Heart left ventricle (tissue), 16 donors: ENCODE results near the gene TRPM3. TPM values are rescaled to one million over a fixed set of nuclear protein-coding genes. Genes with fewer than 3 reads are reported as not detected.
A peak's percentile ranks its signal among the peaks of the same experiment; 100 is the strongest.

ENCODE experiments used
- ATAC-seq, 4 donors: fragments of 200-7000 bp; cut with Tn5 transposase; one replicate each; pipeline ENCODE4 v1.9.1; 2020 to 2022; ENCODE audit warnings: moderate library complexity in 4 of 4, mild to moderate bottlenecking in 3 of 4, moderate number of reproducible peaks in 1 of 4
- DNase-seq, 5 donors: peaks; one replicate each; pipeline ENCODE4 v3.0.0-alpha.2; 2020
- H3K27ac ChIP-seq, 12 donors: fragments of 200-600 bp; sonication (generic) in 4 of 12; one replicate each; pipeline versions ENCODE4 v1.5.0 to v1.8.0; 2016 to 2022; ENCODE audit warnings: mild to moderate bottlenecking in 2 of 12
- H3K27me3 ChIP-seq, 9 donors: fragments of 200-600 bp; sonication (generic) in 2 of 9; one replicate each; pipeline versions ENCODE4 v1.5.1 to v1.8.0; 2016 to 2022; ENCODE audit warnings: mild to moderate bottlenecking in 3 of 9
- H3K36me3 ChIP-seq, 9 donors: fragments of 200-600 bp; sonication (generic) in 2 of 9; one replicate each; pipeline versions ENCODE4 v1.5.0 to v1.8.0; 2018 to 2022; ENCODE audit warnings: mild to moderate bottlenecking in 2 of 9
- H3K4me1 ChIP-seq, 12 donors: fragments of 200-600 bp; sonication (generic) in 4 of 12; one replicate each; pipeline versions ENCODE4 v1.5.0 to v1.8.0; 2016 to 2022; ENCODE audit warnings: mild to moderate bottlenecking in 3 of 12
- H3K4me3 ChIP-seq, 12 donors: fragments of 200-600 bp; sonication (generic) in 4 of 12; one replicate each; pipeline versions ENCODE4 v1.5.0 to v1.8.0; 2017 to 2022; ENCODE audit warnings: mild to moderate bottlenecking in 9 of 12, moderate library complexity in 4 of 12
- H3K9me3 ChIP-seq, 12 donors: fragments of 200-600 bp; sonication (generic) in 4 of 12; one replicate each; pipeline versions ENCODE4 v1.5.0 to v1.8.0; 2016 to 2022; ENCODE audit warnings: mild to moderate bottlenecking in 1 of 12
- CTCF ChIP-seq, 12 donors: fragments of 200-600 bp; sonication (generic) in 4 of 12; IDR thresholded peaks; one replicate each; pipeline versions ENCODE4 v1.5.0 to v1.8.0; 2018 to 2022; ENCODE audit warnings: antibody characterized with exemption in 12 of 12, mild to moderate bottlenecking in 5 of 12
- POLR2A ChIP-seq, 2 donors: fragments of 450-650 bp; IDR thresholded peaks; one replicate each; pipeline ENCODE4 v1.6.1; 2017; ENCODE audit warnings: antibody characterized with exemption in 2 of 2, mild to moderate bottlenecking in 2 of 2, moderate library complexity in 2 of 2
- WGBS, 4 donors: extraction: QIAGEN DNeasy Blood & Tissue Kit in 2 of 4; methylation state at CpG; one replicate each; pipeline versions ENCODE4 v1.1.5 to v1.1.7; 2013 to 2018; 5-methylcytosine and 5-hydroxymethylcytosine counted together
- intact Hi-C, 10 donors: fragments of 100-400 bp; cut with DNase I; formaldehyde crosslinking; loops; one replicate each; pipeline versions ENCODE4 v1.11.1 to v1.14.2; 2022
- polyA plus RNA-seq, 2 donors: library from polyadenylated mRNA; stranded (reverse); fragments of 200-250 nt; gene quantifications; one replicate each; pipeline ENCODE4 v1.2.3, GENCODE V29; 2013
- total RNA-seq, 9 donors: library from RNA; depleted of rRNA in 2 of 9; stranded (reverse); fragments of >200 nt in 2 of 9; fragmentation: NEBNext Ultra II Directional in 3 of 9; extraction: Animal tissue kit (Norgen Biotek cat#: 25700) in 3 of 9; gene quantifications; one replicate each; pipeline versions ENCODE4 v1.1.0 to v1.2.4, GENCODE V29; 2016 to 2023
- donor health status: ischemic (EF 13 %, LVEDD 7.1; RV severe dilation, severe dysfunction).
- donor health status: healthy with polysubstance abuse.
- donor health status: DM: no; HTN: yes; CAD: no.
- donor health status: DM: no; HTN: no; CAD: no.
- donor health status: ischemic (EF 25% LVEDD 6.9; RV normal size, moderate dysfunction).
- donor health status: ischemic (EF 25% LVEDD 5.7; RV mildly dilated, moderate dysfunction).
- donor health status: healthy.
- donor health status: DM: yes; HTN: yes; CAD: no.
- donor health status: ischemic (EF 35%, LVEDD 5.7; RV mildly dilated, moderate dysfunction).
- donor health status: nonischemic (EF 11% LVEDD 7.7; RV severe dilation, severe dysfunction).
- donor health status: DM: yes; HTN: yes; CAD: no.
- donor health status: PGD.
- donor health status: ischemic (EF 29% LVEDD 5.4; RV normal size, mild dysfunction).
- donor health status: nonischemic (EF 23%, LVEDD 6.1; RV moderate dilation, normal function).

The TRPM3 gene
- total and polyA plus RNA-seq, 11 donors, result 0.02 to 0.91 (median 0.10) TPM; not detected in 1

- ATAC-seq (no peak), DNase-seq (no peak)
- no peaks in the 10 kb centered on the region for H3K36me3 ChIP-seq
- intact Hi-C loops, result no loop called here
- no peaks in the 10 kb centered on the region for H3K27me3 ChIP-seq
- no peak overlapping the region for H3K27ac ChIP-seq
- WGBS, 4 donors, result 69 to 79% (median 74%) methylated on average over 4 of the region's 4 CpGs
- TF ChIP-seq CTCF (IDR thresholded peaks at IDR 0.05) (no peak), POLR2A (IDR thresholded peaks at IDR 0.05) (no peak)
- H3K4me1 ChIP-seq, result peaks cover 0 to 7% (median 0%) of the 10 kb centered on the region in 12 donors
- H3K9me3 ChIP-seq, result no peaks in the 10 kb centered on the region
- no peak overlapping the region for H3K4me3 ChIP-seq
These were observed 242.8 kb downstream of the TRPM3 start for GRCh38 chr9:70878576-70878975.

GRCh38 chr9:70874451-70874850, 247.0 kb downstream of the TRPM3 start:
- H3K4me3 ChIP-seq, result no peak overlapping the region
- no peak for TF ChIP-seq CTCF (IDR thresholded peaks at IDR 0.05)
- no peak for TF ChIP-seq POLR2A (IDR thresholded peaks at IDR 0.05)
- peaks cover 0 to 2% (median 0%) of the 10 kb centered on the region in 12 donors for H3K4me1 ChIP-seq
- ATAC-seq, result no peak
- 76 to 88% (median 86%) methylated on average over 1 of the region's 1 CpG for WGBS, 4 donors
- no peaks in the 10 kb centered on the region for H3K36me3 ChIP-seq
- H3K9me3 ChIP-seq, result no peaks in the 10 kb centered on the region
- intact Hi-C loops, result no loop called here
- H3K27ac ChIP-seq, result no peak overlapping the region
- no peaks in the 10 kb centered on the region for H3K27me3 ChIP-seq
- no peak for DNase-seq

- no peak overlapping the region for H3K27ac ChIP-seq
- no peak for ATAC-seq
- no peaks in the 10 kb centered on the region for H3K9me3 ChIP-seq
- DNase-seq, result no peak
- no peaks in the 10 kb centered on the region for H3K27me3 ChIP-seq
- intact Hi-C loops, result no loop called here
- TF ChIP-seq POLR2A (IDR thresholded peaks at IDR 0.05) (no peak), CTCF (IDR thresholded peaks at IDR 0.05) (no peak)
- H3K4me3 ChIP-seq, result no peak overlapping the region
- no peaks in the 10 kb centered on the region for H3K36me3 ChIP-seq
- 67 to 75% (median 69%) methylated on average over 2 of the region's 2 CpGs for WGBS, 4 donors
- H3K4me1 ChIP-seq, result peaks cover 0 to 3% (median 0%) of the 10 kb centered on the region in 12 donors
These were observed 247.9 kb downstream of the TRPM3 start for GRCh38 chr9:70873506-70873905.

GRCh38 chr9:70868661-70869652, 252.5 kb downstream of the TRPM3 start:
- Histone ChIP-seq H3K27ac (peak overlapping the region in 2 of 12 donors; percentile 2 to 25), H3K9me3 (no peaks in the 10 kb centered on the region), H3K36me3 (no peaks in the 10 kb centered on the region), H3K27me3 (peaks cover 0 to 7% (median 0%) of the 10 kb centered on the region in 9 donors), H3K4me1 (peaks cover 0 to 3% (median 0%) of the 10 kb centered on the region in 12 donors), H3K4me3 (peak overlapping the region in 11 of 12 donors; percentile 18 to 59 (median 46))
- 34 to 38% (median 36%) methylated on average over 15 of the region's 15 CpGs for WGBS, 4 donors
- ATAC-seq, result peak in 3 of 4 donors; percentile 60 to 70 (median 68)
- intact Hi-C loops, result no loop called here
- no peak for TF ChIP-seq POLR2A (IDR thresholded peaks at IDR 0.05)
- TF ChIP-seq CTCF (IDR thresholded peaks at IDR 0.05), result no peak
- peak in 3 of 5 donors; percentile 8 to 19 (median 10) for DNase-seq
